GM06990 (cell line): Measurements from ENCODE around the gene FBXL3.

ENCODE experiments used
- DNase-seq: peaks from one replicate; pipeline ENCODE4 v3.0.0-alpha.2; 2011; ENCODE audit not compliant: insufficient read length; ENCODE audit errors: extremely low read depth
- H3K27me3 ChIP-seq: replicated peaks from 2 replicates; pipeline ENCODE4 v1.6.0; 2011; ENCODE audit warnings: low read length; ENCODE audit not compliant: control insufficient read depth, insufficient read depth
- H3K36me3 ChIP-seq: 2 replicates; pipeline ENCODE4 v1.5.1; 2011; ENCODE audit warnings: low read length; ENCODE audit not compliant: control insufficient read depth, insufficient read depth
- H3K4me3 ChIP-seq: replicated peaks from 2 replicates; pipeline ENCODE4 v1.5.1; 2011; ENCODE audit warnings: low read depth, mild to moderate bottlenecking, control low read depth, low read length
- TF ChIP-seq, protein P1 (sequence below): IDR thresholded peaks from 2 replicates; pipeline ENCODE4 v1.5.1; 2011; ENCODE audit warnings: low read length, control low read depth, mild to moderate bottlenecking, inconsistent platforms; ENCODE audit not compliant: insufficient read depth, poor library complexity, severe bottlenecking

FBXL3 gene

GRCh38 chr13:77042566-77043177 is 15.7 kb upstream of the FBXL3 start:
- Histone ChIP-seq H3K27me3 (no peaks in the 10 kb centered on the region), H3K36me3 (peaks cover 5% of the 10 kb centered on the region), H3K4me3 (no peak overlapping the region)
- no peak for DNase-seq
- TF ChIP-seq, protein P1, sequence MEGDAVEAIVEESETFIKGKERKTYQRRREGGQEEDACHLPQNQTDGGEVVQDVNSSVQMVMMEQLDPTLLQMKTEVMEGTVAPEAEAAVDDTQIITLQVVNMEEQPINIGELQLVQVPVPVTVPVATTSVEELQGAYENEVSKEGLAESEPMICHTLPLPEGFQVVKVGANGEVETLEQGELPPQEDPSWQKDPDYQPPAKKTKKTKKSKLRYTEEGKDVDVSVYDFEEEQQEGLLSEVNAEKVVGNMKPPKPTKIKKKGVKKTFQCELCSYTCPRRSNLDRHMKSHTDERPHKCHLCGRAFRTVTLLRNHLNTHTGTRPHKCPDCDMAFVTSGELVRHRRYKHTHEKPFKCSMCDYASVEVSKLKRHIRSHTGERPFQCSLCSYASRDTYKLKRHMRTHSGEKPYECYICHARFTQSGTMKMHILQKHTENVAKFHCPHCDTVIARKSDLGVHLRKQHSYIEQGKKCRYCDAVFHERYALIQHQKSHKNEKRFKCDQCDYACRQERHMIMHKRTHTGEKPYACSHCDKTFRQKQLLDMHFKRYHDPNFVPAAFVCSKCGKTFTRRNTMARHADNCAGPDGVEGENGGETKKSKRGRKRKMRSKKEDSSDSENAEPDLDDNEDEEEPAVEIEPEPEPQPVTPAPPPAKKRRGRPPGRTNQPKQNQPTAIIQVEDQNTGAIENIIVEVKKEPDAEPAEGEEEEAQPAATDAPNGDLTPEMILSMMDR, result no peak

DNA sequence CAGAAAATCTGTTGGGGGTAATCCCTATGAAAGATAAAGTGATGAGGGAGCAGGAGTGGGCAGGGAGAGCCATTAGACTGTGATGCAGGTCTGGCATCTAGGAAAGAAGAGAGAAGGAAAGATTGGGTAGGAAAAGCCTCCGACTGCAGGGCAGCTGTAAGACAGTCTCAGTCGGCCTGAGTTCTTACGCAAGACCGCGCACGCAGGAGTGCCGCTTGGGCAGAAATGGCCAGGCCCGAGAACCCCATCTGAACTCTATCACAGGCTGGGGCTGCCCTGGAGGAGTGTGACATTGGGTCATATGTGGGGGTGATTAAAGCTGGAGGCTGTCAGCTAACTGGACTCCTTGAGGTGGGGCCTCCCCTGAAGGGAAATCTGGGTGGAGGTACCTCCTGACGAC is 13.9 kb upstream of the FBXL3 start:
- DNase-seq, result no peak
- no peak overlapping the region for H3K4me3 ChIP-seq
- TF ChIP-seq, protein P1, result no peak

DNA sequence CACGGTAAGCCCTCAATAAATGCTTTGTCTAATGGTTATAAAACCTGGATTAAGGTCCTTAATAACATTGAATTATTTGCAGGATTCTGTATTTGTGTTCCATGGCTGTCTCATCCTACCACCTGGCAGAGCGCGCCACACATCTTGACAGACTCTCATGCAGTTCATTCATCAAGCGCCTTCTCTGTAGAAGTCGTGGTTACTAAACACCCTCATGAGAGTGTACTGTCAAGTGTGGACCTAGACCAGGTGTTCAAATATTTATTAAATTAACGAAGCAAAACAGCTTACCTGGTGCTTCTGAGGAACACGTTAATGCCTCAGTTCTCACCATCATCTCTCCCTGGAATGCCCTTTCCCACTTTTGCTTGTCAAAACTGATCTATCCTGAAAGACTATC is 13.1 kb upstream of the FBXL3 start:
- Histone ChIP-seq H3K36me3 (peaks cover 2% of the 10 kb centered on the region), H3K4me3 (no peak overlapping the region), H3K27me3 (no peaks in the 10 kb centered on the region)
- no peak for DNase-seq
- TF ChIP-seq, protein P1, result no peak

More for the DNA sequence above, 13.9 kb upstream of the FBXL3 start:
- Histone ChIP-seq H3K36me3 (peaks cover 2% of the 10 kb centered on the region), H3K27me3 (no peaks in the 10 kb centered on the region)

GRCh38 chr13:77038907-77039480 is 12.0 kb upstream of the FBXL3 start:
- H3K36me3 ChIP-seq, result peaks cover under 1% of the 10 kb centered on the region
- H3K27me3 ChIP-seq, result no peaks in the 10 kb centered on the region
- H3K4me3 ChIP-seq, result no peak overlapping the region
- no peak for DNase-seq
- TF ChIP-seq, protein P1, result no peak

DNA sequence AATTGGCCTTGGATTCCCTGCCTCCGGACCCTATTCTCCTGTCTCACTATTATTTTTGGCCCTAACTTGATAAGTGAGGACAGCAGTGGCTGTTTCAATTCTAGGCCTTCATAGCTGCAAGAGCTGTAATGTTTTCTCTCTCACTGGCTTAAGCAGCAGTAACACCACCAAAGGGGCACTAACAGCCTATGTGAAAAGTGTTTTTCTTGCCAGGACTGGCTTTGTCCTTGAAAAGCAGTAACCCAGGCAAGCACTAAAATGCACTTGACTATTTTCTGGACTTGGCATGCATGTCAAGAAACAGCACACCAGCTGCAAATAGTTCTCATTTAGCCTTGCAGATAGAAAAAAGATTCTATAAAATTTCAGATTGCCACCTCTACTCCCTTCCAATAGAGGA is 9.3 kb upstream of the FBXL3 start:
- TF ChIP-seq, protein P1, result no peak
- no peaks in the 10 kb centered on the region for H3K36me3 ChIP-seq
- no peak overlapping the region for H3K4me3 ChIP-seq
- no peak for DNase-seq
- no peaks in the 10 kb centered on the region for H3K27me3 ChIP-seq
